GM12864 (cell line): ENCODE measurements around the gene GOLIM4.

Experiments used
- DNase-seq: peaks from one replicate; pipeline ENCODE4 v3.0.0-alpha.2; 2011; ENCODE audit warnings: low read depth
- H3K4me3 ChIP-seq: 2 replicates; pipeline ENCODE4 v1.5.1; 2011; ENCODE audit warnings: mild to moderate bottlenecking, low read depth, low read length, control low read depth
- TF ChIP-seq, protein P1 (sequence below): IDR thresholded peaks from 2 replicates; pipeline ENCODE4 v1.5.1; 2011; ENCODE audit warnings: low read depth, mild to moderate bottlenecking, moderate library complexity, low read length, control low read depth, inconsistent platforms; ENCODE audit errors: missing control alignments

The GOLIM4 gene

GRCh38 chr3:167967257-167968036 lies 128.3 kb downstream of the GOLIM4 start:
- DNase-seq: no peak
- TF ChIP-seq, protein P1, sequence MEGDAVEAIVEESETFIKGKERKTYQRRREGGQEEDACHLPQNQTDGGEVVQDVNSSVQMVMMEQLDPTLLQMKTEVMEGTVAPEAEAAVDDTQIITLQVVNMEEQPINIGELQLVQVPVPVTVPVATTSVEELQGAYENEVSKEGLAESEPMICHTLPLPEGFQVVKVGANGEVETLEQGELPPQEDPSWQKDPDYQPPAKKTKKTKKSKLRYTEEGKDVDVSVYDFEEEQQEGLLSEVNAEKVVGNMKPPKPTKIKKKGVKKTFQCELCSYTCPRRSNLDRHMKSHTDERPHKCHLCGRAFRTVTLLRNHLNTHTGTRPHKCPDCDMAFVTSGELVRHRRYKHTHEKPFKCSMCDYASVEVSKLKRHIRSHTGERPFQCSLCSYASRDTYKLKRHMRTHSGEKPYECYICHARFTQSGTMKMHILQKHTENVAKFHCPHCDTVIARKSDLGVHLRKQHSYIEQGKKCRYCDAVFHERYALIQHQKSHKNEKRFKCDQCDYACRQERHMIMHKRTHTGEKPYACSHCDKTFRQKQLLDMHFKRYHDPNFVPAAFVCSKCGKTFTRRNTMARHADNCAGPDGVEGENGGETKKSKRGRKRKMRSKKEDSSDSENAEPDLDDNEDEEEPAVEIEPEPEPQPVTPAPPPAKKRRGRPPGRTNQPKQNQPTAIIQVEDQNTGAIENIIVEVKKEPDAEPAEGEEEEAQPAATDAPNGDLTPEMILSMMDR: no peak
- no peak overlapping the region for H3K4me3 ChIP-seq
